NCI-H460 (cell line): ENCODE measurements around the gene EML2. TPM values are rescaled to one million over a fixed set of nuclear protein-coding genes. Genes with fewer than 3 reads are reported as not detected.
"Not testable (repeated sequence)": the region's sequence is repeated elsewhere in the genome, so short reads cannot be mapped to it uniquely, and the experiment has no call there.

Experiments used
- DNase-seq: peaks from one replicate; pipeline ENCODE4 v3.0.0-alpha.2; 2016; ENCODE audit warnings: low read depth; ENCODE audit errors: extremely low read depth
- total RNA-seq: library from RNA; depleted of rRNA; stranded (reverse); fragments of >200 nt; shearing (Covaris generic); gene quantifications from 2 replicates; pipeline ENCODE4 v1.2.3, GENCODE V29; 2014

Gene EML2
- total RNA-seq, 1 experiment from 2014 or later, result 21.4 TPM

GRCh38 chr19:45655073-45655472 lies 15.9 kb upstream of the EML2 start:
- no peak for DNase-seq

DNA sequence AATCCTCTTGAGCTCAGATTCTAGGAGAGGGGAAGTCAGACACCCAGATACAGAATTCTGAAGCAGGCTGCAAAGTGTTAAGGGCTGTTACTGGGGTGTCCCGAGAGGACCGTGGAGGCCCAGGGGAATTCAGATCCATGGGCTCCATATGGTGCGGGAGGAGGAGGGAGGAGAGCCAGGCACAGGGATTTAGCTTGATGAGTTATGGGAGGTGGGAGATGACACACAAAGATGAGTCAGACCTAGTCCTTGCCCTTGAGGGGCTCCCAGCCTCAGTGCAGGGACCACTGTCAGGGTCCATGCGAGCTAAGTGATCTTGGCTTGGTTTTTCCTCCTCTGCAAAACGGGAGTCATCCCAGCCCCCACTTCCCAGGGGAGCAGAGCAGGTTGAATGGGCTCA lies 14.4 kb upstream of the EML2 start:
- DNase-seq, result no peak

DNA sequence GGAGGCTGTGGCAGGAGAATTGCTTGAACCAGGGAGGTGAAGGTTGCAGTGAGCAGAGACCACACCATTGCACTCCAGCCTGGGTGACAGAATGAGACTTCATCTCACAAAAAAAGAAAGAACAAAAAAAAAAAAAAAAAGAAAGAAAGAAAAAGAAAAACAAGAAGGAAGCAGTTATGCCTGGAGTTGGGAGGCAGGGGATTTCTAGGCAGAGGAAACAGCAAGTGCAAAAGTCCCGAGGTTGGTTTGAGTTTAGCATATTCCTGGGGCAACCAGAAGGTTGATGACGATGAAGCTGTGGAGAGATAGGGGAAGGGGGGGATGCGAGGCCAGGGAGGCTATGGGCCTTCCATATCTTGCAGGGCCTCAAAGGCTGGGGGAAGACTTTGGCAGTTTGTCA lies 11.5 kb upstream of the EML2 start:
- no peak for DNase-seq

DNA sequence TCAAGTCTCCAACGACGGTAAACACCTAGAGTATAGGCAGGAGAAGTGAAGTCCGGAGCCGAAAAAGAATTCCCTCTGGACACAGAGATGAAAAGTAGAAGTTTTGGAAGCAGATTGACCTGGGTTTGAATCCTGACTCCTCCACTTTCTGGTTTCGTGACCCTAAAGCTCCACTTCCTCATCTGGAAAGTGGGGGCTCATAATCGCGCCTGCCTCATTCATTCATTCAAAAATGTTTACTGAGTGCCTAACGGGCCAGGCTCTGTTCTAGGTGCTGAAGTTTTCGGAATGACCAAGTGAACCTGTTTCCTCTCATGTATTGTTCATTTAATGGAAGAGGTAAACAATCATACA lies 7.1 kb upstream of the EML2 start:
- no peak for DNase-seq

- peak; percentile 83 for DNase-seq
Observed at GRCh38 chr19:45645631-45646344, 6.6 kb upstream of the EML2 start.

DNA sequence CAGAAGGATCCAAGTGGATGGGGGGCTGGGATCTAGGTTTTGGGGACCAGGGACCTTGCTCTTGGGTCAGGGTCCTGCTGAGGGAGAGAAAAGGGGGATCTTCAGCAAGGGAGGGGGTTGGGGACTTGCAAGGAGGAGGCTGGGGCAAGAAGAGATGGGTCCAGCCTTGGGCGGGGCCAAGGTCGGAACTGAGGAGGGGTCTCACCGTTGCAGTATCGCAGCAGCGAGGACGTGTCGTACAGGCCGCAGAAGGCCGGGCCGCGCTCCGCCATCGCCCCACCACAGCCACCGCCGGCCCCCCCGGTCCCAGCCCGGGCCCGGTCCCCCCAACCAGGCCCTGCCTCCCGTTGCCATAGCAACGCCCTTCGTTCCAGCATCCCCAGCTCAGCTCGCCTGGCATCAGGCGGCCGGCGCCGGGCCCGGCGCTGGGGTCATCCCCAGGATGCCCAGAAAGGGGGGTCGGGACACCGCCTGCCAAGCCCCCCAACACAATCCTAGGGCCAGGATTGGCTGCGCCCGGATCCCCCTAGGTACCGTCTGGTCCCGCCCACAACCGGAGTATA lies 6.0 kb upstream of the EML2 start:
- DNase-seq, result no peak

DNA sequence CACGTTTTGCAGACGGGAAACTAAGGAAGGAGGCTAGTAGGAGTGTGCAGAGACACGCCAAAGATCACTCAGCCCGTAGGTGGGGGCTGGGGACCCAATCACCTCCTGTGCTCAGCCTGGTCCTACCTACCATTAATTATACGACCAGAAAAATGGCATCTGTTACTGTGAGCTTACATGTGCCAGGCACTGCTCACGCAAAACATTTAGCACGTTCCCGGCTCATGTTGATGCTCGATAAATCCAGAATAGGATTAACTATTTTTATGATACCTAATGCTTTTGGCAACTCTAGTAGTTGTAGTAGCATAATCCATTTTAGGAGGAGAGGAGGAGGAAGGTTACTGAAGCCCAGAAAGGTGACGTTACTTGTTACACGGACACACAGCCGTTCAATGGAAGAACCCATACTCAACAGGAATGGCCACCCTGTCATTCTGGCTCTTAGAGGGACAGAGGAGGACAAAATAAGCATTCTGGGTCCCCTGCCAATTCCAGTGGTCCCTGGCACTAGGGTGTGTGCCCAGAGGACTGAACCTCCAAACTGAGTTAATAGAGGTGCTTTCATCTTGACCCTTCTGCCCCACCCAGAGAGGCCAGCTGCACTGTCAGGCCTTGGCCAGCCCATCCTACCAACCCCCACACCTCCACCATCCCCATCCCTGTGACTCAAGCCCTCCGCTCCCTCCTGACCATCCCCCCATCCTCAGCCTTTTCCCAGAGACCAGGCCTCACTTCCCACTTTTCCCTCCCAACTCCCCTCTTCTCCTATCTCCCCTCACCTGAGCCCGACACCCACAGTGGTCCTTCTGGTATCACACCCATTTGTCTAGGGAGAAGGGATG lies 5.0 kb upstream of the EML2 start:
- no peak for DNase-seq

DNA sequence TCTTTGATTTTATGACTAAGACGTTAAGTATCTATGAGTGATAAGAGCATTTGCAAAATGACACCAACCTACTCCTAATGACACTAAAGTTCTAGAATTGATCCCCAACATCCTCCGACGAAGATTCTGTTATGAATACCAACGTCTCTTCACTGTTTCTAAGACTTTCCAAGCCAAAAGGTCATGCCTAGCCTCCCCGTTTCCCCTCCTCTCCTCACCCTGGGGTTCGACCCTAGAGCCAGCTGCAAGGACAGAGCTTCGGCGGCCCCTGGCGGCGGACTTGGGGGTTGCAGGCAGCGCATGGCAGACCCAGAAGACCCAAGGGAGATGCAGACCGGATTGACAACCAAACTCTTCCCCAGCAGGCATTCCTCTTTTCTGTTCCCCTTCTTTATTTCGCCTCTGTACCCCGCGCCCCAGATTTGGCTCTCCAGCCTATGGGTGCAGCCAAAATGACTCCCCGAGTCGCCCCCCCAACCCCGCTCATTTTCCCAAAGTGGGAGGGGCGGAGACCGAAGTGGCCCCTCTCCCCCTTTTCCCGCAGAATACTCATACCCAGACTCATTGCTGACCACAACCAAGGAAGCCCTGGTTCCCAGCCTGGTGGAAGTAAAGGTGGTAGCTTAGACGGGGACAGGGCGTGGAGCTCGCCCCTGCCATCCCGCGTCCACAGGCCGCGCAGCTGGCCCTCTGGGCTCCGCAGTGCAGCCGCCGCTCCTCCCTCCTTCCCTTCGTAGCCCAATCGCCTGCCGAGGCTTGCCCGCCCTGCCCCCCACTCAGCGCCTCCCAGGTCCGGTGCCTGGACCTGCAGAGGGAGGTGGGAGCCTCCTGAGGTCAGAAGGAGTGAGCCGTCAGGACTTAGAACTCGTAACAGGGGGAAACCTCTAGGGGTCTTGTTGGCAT lies 4.1 kb upstream of the EML2 start:
- peak; percentile 67 for DNase-seq

- peak; percentile 88 for DNase-seq
Observed at GRCh38 chr19:45641274-45642105, 2.3 kb upstream of the EML2 start.

DNA sequence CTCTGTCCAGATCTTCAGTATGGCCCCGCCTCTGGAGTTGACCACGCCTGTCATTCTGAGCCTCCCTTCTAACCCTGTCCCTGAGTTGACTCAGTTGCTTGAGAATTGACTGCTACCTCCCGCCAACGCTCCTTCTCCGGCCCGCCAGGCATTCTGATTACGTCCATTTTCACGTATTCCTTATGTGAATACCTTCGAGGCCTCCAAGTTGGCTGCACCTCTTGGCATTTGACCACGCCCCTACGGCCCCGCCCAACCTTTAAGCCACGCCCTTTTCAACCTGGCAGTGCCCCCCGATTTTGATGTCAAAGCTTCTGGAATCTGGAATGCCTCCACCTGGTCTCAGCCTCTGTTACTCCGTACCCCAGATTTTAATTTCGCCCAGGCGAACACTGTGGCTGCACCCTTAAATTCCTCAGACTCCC lies 1.7 kb upstream of the EML2 start:
- DNase-seq, result no peak

DNA sequence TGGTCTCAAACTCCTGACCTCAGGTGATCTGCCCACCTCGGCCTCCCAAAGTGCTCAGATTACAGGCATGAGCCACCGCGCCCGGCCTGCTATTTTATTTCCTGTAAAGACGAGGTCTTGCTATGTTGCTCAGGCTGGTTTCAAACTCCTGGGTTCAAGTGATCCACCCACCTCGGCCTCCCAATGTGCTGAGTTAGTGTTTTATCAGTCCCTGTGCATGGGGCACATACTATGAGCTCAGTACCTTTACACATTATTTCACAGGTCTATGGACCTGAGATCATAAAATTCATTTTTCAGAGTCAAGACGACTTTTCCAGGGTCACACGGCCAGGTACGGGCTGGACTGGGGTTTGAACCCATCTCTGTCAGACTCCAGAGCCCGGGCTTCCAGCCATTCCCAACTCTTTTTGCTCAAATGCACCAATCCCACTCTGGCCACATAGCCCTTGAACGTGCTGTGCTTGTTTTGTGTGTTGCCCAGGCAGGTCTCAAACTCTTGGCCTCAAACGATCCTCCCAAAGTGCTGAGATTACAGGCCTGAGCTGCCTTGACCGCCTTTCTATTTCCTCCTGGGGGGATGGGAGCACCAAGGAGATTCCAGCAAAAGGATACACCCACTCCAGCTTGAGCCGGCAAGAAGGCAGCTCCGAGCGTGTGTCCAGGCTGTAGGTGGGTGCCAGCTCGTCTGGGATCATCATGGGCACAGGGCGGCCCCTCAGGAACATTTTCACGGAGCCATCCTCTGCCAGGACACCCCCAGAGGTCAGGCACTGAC lies 1.1 kb downstream of the EML2 start:
- DNase-seq, result no peak

DNA sequence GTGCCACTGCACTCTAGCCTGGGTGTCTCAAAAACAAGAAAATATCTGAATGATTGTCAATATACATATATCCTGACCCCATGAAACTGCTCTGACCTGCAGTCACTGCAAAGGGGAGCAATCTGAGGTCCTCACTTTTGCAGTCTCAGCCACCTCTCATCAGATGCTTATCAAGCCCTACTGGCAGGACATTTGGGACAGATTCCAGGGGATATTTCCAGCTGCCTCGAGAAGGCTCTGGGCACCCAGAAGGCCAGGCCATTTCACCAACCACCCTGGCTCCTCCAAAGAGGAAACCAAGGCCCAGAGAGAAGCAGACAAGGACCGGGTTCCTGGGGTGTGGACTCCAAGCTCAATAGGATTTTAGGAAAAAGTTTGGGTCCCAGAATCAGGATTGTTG lies 2.3 kb downstream of the EML2 start:
- DNase-seq, result no peak

DNA sequence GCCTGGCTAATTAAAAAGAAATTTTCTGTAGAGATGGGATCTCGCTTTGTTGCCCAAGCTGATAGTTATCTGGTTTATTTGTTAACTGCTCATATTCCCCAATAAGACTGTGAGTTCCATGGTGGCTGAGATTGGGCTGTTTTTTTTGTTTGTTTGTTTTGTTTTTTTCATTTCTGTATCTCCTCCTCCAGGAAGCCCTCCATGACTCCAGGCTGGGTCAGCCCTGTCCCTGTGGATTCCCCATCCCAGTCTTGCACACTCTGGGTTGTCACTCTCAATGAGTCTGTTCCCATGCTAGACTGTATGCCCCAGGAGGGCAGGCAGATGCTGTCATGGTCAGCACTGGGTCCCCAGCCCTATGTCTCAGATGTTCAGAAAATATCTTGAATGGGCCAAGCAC lies 2.9 kb downstream of the EML2 start:
- DNase-seq, result no peak

DNA sequence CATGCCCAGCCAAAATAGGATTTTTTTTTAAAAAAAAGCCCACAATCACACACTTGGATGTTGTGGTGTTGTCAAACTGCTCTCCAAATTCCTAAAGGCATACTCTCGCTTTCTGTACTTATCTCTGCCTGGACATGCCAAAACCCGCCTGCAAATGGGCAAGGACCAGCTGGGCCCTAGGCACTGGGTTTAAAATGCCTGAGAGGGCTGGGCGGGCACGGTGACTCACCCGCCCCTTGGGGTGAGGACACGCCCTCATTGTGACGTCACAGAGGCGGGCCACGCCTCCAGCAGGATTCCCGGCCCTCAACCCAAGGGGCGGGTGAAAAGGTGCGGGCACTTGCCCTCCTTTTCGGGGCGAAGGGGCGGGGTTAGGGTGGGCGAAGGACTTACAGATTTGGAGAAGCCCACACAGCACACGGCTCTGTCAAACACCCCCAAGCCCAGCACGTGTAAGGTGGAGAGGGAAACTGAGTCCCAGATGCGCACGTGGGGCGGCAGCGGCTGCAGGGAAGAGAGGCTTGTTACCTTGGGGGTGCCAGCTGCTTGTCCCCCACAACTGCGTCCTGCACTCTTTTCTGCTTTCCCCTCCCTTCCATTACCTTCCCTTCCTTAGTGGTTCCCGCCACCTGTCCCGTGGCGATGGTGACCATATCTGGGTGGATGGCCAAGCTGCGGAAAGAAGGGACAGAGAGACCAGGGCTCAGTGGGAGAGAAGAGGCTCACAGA lies 6.6 kb downstream of the EML2 start:
- peak; percentile 79 for DNase-seq

DNA sequence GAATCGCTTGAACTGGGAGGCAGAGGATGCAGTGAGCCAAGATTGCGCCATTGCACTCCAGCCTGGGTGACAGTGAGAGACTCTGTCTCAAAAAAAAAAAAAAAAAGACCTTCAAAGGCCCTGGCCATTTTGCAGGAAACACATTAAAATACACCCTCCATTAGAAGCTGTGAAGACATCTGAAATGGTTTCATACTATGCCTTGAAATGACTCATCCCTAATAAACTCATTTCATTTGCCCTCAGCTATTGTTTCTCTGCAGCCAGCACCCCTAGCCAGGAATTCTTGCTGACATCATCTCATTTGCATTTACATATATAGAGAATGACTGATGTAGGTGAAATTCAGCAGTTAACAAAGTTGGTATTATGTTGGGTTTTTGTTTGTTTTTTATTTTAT lies 8.7 kb downstream of the EML2 start:
- DNase-seq, result peak; percentile 62

GRCh38 chr19:45629704-45630103 lies 9.5 kb downstream of the EML2 start:
- DNase-seq, result no peak

DNA sequence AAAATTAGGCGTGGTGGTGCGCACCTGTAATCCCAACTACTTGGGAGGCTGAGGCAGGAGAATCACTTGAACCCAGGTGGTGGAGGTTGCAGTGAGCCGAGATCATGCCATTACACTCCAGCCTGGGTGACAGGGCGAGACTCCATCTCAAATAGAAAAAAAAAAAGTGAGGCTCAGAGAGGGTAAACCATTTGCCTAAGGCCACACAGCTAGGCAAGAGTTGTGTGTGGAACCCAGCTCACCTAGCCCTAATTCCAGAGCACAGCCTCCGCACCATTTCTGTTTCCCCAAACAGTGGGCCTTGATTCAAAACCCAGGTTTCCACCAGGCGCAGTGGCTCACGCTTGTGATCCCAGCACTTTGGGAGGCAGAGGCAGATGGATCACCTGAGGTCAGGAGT lies 11.0 kb downstream of the EML2 start:
- not testable (repeated sequence) for DNase-seq

- no peak for DNase-seq
Observed at GRCh38 chr19:45623984-45624383, 15.2 kb downstream of the EML2 start.
